Activated effector memory CD4-positive, alpha-beta T cell treated with Interleukin-2 at 50 U/mL for 16 hours (primary cell): ENCODE results near the gene SEZ6L.

Experiments used
- DNase-seq: peaks from one replicate; pipeline ENCODE4 v3.0.0-alpha.2; 2020

The SEZ6L gene

DNA sequence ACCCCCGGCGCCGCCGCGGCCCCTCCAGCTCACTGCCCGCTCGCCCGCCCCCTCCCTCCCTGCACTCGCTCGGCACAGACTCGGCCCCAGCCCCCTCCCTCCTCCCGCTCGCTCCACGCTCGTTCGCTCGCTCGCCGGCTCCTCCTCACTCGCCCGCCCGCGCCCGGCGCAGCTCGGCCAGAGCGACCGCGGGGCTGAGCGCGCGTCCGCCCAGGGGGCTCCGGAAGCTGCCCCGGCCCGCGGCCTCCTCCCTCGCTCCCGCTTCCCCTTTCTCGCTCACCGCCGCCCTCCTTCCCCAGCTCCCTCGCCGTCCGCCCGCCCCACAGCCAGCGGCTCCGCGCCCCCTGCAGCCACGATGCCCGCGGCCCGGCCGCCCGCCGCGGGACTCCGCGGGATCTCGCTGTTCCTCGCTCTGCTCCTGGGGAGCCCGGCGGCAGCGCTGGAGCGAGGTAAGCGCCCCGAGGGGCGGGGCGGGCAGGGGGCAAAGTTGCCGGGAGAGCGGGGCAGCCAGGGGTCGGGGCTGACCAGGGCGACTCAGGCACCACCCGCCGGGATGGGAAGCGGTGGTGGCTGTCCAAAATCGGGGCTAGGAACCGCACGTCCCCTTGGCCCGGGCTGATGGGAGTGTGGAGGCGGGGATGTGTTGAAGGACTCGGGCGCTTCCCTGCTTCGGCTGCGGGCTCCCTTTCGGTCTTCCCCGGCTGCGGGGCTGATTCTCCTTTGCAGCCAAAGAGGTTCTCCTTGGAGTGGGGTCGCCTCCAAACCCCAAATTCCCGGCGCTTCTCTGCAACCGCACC lies at the start of gene SEZ6L:
TSS of gene SEZ6L (plus strand) at position 148 of the 797 bp plus-strand sequence. CDS start at position 356, 208 bp downstream.
- no peak for DNase-seq

DNA sequence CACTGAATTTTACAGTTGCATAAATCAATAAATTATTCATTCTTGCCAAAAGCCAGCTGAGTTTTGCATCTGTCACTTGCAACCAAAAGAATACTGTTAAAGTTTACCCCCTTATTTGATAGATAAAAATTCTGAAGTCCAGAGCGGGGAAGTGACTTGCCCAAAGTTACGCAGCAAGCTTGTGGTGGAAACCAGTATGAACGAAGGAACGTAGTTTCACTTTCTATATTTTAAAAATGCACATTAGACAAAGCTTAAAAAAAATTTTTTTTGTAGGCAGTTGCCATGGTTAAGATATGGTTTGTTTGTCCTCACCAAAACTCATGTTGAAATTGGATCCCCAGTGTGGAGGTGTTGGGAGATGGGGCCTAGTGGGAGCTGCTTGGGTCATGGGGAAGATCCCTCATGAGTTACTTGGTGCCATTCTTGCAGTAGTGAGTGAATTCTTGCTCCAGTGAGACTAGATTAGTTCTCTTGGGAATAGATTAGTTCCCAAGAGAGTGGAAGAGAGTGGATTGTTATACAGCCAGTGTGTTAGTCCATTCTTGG lies 46.3 kb upstream of the SEZ6L start:
- DNase-seq: no peak

DNA sequence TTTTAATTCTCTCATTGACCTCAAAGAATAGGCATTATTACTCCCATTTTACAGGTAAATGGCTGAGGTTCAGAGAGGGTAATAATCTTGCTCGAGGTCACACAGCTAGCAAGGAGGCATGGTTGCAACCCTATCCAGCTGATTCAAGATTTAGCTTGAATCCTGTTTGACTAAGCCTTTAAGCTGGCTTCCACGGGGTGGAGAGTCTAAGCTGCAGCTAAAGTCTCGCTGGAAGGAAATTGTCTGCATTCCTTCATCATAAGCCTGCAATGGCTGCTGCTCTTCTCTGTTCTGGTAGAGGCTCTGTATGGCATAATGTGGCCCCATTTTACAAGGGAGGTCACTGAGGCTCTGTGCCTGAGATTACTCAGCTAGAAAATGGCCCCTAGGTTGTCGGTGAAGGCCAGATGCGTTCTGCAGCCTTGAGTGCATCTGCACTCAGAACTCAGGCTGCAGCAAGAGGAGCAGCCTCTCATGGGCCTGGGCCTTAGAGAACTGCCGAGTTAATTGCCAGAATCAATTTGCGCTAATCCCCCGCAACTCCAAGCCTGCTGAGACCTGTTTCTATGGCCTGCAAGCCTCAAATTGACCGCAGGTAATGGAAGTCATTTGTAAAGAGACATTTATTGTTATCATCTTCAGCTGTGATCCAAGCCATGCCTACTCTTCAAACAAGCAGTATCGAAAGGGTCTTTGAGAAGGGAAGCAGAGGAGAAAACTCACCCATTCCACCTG lies 44.1 kb upstream of the SEZ6L start:
- DNase-seq: no peak

DNA sequence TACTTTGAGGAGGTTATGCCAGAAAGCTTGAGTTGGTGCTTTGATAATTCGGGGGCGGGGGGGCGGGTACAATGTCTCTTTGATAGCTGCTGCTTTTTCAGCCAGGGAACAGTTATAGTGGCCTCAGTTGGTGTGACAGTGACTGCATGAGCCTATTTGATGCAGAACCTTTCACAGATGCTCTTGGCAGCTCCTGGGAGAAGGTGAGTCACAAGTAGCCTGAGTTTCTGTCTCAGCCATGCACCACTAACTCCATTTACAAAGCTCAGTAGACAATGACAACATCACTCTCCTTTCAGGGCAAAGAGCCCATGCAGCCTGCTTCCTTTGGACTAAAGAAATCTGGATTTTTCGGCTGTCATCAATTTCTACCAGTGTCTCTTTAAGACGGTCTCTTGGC lies 42.1 kb upstream of the SEZ6L start:
- DNase-seq: no peak

DNA sequence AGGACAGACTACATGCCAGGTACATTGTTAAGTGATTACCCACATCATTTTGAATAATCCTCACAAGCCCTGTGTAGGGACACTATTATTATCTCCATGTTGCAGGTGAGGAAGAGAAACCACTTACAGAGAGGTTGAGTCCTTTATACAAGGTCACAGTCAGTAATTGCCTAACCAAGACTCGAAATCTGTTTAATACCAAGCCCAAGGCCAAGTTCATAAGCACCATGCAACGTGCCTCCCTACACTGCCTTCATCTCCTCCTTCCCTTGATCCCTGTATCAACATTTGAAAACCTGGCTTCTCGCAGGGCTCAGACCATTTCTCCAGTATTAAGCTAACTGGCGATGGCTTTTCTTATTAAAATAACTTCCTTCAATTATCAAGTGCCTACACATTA lies 41.7 kb upstream of the SEZ6L start:
- DNase-seq: no peak

DNA sequence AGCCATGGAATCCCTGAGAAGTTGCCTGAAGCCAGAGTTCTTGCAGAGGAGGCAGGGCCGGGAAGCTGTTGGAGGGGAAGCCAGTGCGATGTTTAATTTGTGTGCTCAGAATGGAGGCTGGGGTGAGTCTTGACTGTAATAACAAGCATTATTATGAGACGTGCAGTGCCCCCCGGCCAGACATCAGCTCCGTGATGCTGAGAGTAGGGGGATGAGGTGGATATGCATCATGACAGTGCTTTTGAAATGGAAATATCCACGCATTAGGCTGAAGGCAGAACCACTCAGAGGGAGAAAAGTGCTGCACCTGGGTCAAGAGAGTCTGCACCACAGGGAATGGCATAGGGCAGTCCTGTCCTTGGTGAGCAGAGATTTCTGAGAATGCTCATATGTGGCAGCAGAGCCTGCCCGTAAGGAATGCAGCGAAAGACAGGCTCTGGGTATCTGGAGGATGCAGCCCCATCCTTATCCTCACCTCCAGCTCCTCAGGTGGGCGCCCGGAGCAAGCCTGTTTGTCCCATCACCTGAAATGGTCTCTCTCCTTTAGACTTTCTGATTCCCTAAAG lies 37.6 kb upstream of the SEZ6L start:
- no peak for DNase-seq

DNA sequence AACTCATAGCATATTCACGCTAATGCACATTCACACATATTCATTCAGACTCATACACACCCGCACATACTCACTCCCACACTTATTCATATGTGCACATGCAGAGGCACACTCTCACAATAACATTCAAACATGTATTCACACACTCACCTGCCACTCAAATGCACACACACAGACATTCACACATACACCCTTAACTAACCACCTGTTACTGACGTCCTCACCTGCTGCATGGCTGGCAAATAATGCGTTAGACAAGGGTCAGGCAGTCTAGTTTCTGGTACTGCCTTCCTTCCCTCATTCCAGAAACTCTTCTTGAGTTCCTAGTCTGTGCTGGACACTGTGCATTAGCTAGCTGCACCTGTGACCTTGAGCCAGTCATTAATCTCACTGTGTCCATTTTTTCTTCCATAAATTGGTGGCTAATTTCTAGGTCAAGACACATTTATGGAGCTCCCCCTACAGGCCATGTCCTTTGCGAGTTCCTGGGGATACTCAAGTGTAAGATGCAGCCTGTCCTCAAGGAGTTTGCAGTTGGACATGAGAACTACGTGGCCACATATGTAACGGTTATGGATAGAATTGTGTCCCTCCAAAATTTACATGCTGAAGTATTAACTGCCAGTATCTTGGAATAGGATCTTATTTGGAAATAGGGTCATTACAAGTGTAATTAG lies 34.5 kb upstream of the SEZ6L start:
- DNase-seq: no peak

DNA sequence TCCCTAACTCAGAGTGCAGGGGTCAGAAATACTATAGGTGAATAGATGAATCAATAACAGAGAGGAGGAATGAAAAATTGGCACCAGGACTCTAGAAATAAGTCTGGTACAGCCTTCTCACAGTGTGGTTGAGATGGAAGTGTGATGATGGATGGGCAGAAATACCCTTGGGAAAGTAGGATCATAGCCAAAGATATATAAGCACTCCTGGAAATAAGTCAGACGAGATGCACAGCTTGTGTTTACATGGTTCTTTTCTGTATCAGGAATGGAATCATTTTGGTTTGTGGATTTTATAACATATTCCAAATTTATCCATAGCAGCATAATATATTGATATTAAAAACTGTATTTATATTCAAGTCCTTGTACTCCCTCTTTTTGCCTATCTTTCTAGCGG lies 33.5 kb upstream of the SEZ6L start:
- DNase-seq: no peak

DNA sequence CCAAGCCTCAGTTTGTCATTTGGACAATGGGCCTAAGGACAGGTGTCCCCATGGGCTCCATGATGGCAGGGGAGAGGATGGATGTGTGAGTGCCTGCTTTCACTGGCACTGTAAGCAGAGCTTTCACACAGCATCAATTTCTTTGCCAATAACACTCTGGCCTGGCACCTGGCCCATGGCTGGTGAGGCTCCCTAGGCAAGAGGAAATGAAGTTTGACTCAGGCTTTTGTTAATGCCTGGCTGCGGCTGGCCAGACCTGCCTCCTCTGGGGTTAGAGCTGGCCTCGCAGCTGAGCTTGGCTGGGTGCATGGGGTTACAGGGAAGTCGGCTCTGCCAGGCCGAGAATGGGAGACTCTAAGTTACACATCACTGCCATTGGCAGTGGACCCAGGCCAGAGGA lies 30.0 kb upstream of the SEZ6L start:
- no peak for DNase-seq

DNA sequence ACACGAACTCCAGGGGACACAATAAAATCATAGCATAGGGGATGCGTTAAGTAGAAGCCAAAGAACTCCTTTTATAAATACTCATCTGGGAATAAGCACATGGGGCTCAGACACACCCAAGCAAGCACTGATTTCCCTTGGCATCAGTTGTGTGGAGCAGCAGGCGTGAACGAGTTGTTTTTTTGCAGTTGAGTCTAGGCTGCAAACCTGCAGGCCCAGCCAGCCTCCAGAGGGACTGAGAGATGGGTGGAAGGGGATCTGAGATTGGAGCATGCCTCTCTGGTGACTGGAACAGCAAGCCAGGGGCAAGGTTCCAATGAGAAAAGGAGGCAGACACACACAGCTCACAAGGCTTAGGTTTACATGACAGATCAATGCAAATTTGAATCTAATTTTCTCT lies 27.4 kb upstream of the SEZ6L start:
- DNase-seq: no peak

DNA sequence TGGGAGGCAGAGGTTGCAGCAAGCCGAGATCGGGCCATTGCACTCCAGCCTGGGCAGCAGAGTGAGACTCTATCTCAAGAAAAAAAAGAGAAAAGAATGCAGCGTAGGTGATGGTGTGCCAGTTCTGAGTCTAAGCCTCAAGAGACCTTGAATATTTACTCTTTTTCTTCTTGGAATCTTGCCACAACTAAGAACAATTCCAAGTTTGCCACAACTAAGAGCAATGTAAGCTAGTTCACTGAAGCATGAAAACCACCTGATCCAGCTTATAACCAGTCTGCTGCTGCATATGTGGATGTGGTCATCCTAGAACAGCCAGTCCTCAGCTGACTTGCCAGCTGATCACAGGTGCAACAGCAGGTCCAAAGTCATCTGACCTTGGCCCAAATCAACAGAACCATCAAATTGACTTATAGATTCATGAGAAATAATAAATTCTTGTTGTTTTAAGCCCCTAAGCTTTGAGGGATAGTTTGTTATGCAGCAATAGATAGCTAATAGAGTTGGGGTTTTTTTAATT lies 25.4 kb upstream of the SEZ6L start:
- no peak for DNase-seq

DNA sequence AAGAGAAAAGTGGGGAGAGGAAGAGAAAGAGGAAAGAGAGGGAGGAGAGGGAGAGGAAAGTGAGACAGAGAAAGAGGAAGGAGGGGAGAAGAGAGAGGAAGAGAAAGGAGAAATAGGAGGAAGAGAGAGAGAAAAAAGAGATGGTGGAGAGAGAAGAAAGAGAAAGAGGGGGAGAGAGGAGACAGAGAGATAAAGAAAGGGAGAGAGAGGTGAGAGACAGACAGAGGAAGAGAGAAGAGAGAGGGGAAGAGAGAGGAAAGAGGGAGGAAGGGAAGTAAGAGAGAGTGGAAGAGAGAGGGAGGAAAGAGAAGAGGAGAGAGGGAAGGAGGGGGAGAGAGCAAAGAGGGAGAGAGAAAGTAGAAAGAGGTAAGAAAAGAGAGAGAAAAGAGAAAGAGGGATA lies 9.4 kb upstream of the SEZ6L start:
- no peak for DNase-seq

DNA sequence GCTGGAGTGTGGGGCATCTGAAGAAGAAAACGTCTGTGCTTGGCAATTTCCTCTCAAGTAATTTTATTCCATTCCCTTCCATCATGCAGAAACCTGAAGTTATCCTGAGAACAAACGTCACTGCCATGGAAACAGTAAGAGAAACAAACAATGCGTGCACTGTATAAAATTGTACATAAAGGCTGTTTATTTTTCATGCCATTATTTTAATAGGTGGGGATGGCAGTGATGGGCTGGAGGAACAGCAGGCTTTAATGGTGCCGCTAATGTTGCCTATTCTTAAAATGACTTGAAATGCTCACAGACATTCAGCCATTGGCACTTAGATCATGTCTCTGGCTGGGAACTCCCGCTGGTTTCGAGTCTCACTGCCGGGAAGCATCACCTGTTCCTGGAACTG lies 7.5 kb upstream of the SEZ6L start:
- DNase-seq: no peak

DNA sequence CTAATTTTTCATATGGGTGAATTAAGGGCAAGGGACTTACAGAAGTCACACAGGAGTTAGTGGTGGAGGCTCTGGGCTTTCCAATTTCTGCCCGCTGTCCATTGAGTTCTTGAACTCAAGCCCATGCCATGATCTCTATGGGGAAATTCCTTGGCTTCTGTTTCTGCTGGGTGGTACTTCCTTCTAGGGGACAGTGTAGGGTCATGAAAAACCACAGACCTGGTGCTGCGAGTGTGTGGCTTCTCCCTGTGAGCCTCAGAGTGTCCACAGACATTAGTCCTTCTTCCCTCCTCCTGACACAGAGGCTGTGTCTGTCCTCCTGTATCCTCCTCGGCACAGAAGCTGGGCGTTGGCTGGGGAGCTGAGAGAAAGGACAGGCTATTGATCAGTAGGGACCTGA lies 6.3 kb upstream of the SEZ6L start:
- no peak for DNase-seq

DNA sequence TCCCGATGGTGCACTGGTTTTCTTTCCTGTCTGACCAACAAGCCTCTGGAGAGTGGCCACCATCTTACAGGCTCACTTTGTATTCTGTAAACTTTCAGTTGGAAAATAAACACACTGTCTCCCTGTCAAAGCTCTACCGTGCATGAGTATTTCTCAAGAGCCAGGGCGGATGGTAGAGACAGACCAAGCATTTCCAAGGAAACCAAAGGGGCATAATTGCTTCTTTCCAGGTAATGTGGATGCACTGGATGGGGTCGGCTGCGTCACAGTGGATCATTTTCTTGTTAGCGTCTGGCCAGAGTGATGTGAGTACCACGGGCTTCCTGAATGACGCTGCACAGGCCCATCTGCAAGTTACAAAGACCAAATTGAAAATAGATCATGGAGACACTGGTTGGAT lies 5.1 kb upstream of the SEZ6L start:
- DNase-seq: no peak

DNA sequence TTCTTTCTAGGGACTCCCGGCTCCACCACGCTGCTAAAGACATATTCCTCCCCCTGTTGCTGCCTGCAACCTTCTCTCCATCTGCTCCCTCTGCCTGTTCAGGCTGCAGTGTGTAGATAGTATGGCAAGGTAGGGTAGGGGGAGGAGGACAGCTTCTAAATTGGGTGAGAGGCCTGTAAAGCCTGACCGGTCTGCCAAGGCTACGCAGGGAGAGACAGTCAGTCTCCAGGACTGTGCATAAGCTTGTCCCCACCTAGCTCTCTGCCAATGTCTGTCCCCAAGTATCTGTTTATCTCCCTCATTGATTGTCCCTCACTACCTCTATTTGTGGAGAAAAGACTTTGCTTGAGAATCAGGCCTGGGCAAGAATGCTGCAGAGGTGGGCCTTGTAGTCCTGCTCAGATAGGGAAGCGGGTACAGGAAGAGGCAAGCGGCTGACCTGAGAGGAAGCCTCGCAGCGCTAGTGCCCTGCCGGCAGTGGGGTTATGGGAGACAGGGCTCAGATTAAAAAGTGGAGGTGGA lies 871 bp upstream of the SEZ6L start:
- no peak for DNase-seq

DNA sequence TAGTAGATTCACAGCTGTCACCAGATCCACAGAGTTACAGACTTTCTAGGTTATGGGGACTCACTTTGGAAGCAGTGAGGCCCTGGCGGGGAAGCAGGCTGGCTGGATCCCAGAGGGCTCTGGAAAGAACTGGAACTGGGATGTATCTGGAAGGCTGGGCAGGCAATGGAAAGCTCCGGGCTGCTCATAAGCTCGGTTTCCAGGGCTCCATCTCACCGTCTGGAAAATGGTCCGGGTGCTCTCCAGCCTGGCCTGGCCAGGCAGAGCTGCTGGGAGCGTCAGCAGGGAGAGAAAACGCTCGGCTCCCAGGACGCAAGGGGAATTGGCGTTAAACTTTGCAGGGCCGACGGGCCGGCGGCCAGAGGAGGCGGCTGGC lies 335 bp upstream of the SEZ6L start:
- no peak for DNase-seq

DNA sequence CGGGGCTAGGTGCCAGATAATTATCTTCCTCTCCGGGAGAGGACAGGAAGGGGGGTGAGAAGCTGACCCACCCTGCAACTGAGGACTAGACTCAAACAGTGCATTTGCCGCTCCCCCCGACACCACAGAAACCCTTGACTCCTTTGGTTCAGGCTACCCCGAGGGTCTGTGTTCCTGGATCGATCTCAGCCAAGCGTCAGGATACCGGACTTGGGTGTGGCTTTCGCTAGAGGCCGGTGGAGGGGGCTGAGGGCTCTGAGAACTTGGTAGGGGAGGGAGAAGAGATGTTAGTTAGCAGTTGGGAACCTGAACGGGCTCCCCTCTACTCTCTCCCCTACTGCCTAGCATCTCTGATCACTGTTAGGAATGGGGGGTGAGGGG lies 840 bp downstream of the SEZ6L start:
- DNase-seq: no peak

DNA sequence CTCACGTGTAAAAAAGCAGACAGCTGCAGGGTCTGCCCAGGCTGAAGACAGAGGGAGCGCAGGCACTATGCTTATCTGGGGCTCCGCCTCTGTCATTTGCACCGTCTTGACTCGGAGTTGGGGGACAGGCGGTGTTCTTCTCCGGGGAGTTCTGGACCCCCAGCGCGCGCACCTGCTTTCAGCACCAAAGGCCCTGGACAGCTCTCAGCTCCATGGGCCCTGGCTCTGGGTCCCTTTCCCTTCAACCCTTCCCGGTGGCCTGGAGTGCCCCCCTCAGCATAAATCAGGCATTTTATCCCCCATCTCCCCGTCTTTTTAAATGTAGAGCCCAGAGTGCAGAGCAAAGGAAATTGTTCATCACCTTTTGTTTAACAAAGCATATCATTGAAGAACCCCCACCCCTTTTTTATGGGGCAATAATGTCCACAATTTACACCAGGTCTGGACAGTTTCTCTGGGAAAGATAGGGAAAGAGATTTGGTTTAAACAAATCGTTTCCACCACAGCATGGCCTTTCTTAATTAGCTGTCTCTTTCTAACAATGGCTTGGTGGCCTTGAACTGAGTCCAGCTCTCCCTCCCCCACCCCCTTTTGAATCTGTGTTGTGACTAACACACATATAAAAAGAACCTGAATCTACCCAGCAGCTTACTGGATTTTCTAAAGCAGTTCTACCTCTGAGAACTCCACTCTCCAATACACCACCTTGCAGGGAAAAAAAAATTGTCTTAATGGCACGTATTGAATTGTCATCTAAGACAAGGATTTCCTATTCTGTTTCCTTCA lies 1.7 kb downstream of the SEZ6L start:
- no peak for DNase-seq

DNA sequence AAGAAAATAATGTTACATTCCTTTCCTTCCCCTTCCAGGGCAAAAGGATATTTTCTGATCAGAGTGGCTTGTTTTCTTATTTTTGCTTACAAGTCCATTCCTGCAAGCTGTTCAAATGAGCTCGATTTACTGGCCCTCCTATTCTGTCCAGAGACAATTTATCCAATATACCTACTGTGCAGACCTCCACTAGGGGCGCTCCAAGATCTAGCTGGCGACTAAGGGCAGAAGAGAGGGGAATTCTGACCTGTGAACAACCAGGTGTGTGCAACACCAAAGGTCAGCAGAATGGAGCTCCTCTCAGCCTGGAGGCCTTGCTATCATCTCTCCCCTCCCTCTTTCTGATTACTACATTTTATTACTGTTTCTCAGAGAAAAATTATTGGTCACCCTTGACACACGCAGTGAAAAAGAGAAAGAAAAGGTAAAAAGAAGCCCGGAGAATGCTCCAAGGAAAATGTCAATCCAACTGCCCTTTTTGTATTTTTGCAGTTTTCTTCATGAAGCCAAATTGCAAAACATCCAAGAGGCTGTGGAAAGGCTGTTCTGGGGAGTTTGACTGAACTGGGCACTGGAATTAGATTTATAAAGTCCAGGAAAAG lies 3.2 kb downstream of the SEZ6L start:
- no peak for DNase-seq

DNA sequence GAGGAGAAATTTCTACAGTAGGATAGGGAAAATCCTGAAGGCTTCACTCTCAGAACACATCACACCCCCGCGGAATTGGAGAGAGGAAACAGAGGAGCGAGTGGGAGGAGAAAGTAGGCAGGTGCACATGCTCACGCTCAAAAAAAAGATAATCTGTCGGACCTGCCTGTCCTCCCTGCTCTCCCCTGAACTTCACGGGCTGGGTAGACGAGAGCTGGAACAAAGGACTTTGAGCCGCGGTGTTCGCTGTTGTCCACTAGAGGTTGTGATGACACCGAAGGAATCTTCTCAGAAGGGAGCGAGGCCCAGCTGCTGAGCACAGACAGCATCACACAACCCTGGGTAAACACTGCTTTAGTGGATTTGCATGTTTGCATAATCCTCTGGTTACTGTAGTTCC lies 5.0 kb downstream of the SEZ6L start:
- DNase-seq: no peak

DNA sequence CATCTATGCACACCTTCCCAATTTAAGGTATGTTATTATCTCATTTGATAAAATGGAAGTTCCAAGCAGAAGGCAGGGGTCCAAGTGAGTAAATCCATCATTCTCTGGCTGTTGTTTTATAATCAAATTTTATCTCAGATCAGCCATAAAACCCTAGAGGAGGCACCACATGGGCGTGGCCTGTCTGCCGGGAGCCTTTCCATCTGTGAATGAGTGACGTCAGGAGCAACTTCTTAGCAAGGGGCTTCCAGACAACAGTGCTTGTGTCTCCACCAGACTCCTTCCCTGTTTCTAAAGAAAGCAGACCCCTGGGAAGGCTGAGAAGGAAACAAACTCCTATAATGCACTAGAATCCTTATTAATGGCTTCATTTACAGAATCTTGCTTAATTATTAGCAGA lies 13.5 kb downstream of the SEZ6L start:
- no peak for DNase-seq
